Gastroesophageal sphincter (tissue), 3 donors: ENCODE measurements around the gene AUTS2.

Source experiments
- EP300 ChIP-seq: sonication (generic); formaldehyde crosslinking; IDR thresholded peaks from one replicate; pipeline ENCODE4 v1.6.1; 2017; ENCODE audit warnings: antibody characterized with exemption, mild to moderate bottlenecking
- POLR2AphosphoS5 ChIP-seq: sonication (generic); formaldehyde crosslinking; IDR thresholded peaks from one replicate; pipeline ENCODE4 v1.6.1; 2017; ENCODE audit warnings: antibody characterized with exemption
- TF ChIP-seq, protein P1 (sequence below), 4 experiments: fragments of 200-600 bp in 2 of 4; fragments of 450-650 bp in 2 of 4; sonication (generic) in 1 of 4; IDR thresholded peaks; one replicate each; pipeline ENCODE4 v1.5.1; 2017 to 2019; ENCODE audit warnings: antibody characterized with exemption in 4 of 4, mild to moderate bottlenecking in 2 of 4, moderate library complexity in 2 of 4

DNA sequence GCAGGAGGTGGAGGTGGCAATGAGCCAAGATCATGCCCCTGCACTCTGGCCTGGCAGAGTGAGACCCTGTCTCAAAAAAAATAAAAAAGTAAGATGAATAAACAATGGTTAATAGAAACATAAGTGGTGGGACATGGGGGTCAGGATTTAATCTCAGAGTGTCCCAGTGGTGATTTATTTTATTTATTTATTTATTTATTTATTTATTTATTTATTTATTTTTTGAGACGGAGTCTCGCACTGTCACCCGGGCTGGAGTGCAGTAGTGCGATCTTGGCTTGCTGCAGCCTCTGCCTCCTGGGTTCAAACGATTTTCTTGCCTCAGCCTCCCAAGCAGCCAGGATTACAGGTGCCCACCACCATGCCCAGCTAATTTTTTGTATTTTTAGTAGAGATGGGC, 1051.0 kb downstream of the AUTS2 start:
- no peak for TF ChIP-seq EP300
- TF ChIP-seq, protein P1, sequence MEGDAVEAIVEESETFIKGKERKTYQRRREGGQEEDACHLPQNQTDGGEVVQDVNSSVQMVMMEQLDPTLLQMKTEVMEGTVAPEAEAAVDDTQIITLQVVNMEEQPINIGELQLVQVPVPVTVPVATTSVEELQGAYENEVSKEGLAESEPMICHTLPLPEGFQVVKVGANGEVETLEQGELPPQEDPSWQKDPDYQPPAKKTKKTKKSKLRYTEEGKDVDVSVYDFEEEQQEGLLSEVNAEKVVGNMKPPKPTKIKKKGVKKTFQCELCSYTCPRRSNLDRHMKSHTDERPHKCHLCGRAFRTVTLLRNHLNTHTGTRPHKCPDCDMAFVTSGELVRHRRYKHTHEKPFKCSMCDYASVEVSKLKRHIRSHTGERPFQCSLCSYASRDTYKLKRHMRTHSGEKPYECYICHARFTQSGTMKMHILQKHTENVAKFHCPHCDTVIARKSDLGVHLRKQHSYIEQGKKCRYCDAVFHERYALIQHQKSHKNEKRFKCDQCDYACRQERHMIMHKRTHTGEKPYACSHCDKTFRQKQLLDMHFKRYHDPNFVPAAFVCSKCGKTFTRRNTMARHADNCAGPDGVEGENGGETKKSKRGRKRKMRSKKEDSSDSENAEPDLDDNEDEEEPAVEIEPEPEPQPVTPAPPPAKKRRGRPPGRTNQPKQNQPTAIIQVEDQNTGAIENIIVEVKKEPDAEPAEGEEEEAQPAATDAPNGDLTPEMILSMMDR (IDR thresholded peaks at IDR 0.05) = no peak
- TF ChIP-seq POLR2AphosphoS5 = no peak
